ENCODE data around the gene KATNAL2.

DNA sequence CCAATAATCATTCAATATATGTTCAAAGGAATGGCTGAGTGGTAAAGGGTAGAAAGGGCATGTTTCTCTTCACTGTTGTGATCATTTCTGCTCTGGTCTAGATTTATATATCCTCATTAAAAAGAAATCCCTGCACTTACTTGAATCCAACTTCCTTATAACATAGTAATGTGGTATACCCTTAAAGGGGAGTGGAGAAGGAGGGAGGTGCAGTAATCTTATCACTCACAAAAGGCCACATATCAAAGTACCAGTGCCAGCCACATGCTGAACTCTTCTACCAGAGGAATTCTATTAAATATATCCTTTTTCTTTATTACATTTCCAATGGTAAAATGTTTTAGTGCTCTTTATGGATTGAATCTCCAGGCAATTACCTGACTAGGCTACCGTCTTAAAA lies 3.3 kb downstream of the KATNAL2 start:
- TF ChIP-seq, protein P1, sequence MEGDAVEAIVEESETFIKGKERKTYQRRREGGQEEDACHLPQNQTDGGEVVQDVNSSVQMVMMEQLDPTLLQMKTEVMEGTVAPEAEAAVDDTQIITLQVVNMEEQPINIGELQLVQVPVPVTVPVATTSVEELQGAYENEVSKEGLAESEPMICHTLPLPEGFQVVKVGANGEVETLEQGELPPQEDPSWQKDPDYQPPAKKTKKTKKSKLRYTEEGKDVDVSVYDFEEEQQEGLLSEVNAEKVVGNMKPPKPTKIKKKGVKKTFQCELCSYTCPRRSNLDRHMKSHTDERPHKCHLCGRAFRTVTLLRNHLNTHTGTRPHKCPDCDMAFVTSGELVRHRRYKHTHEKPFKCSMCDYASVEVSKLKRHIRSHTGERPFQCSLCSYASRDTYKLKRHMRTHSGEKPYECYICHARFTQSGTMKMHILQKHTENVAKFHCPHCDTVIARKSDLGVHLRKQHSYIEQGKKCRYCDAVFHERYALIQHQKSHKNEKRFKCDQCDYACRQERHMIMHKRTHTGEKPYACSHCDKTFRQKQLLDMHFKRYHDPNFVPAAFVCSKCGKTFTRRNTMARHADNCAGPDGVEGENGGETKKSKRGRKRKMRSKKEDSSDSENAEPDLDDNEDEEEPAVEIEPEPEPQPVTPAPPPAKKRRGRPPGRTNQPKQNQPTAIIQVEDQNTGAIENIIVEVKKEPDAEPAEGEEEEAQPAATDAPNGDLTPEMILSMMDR (IDR thresholded peaks at IDR 0.05) = no peak
- TF ChIP-seq POLR2A (IDR thresholded peaks at IDR 0.05) = no peak
- TF ChIP-seq POLR2AphosphoS5 (IDR thresholded peaks at IDR 0.05; ENCODE audit: insufficient read depth in 1 of 2, low read depth in 1 of 2) = no peak
